Measurements from ENCODE around the gene MSI2. TPM values are rescaled to one million over a fixed set of nuclear protein-coding genes. Genes with fewer than 3 reads are reported as not detected.

The MSI2 gene
- total and polyA plus RNA-seq, 12 donors, result 25.5 to 135 (median 121) TPM

GRCh38 chr17:57337390-57337789, 81.1 kb downstream of the MSI2 start:
- Histone ChIP-seq H3K4me3 (no peak overlapping the region), H3K4me1 (peaks cover 0 to 34% (median 27%) of the 10 kb centered on the region in 9 donors), H3K27ac (no peak overlapping the region), H3K36me3 (no peaks in the 10 kb centered on the region), H3K27me3 (no peaks in the 10 kb centered on the region), H3K9me3 (no peaks in the 10 kb centered on the region)
- DNase-seq, result peak; percentile 38 to 56
- TF ChIP-seq CTCF (IDR thresholded peaks at IDR 0.05), result no peak
- WGBS, 2 donors, result 49 to 57% methylated on average over 12 of the region's 12 CpGs
- intact Hi-C loops (cut with DNase I), result no loop called here
- peak in 6 of 8 donors; percentile 40 to 75 (median 62) for ATAC-seq

GRCh38 chr17:57338257-57338914, 82.1 kb downstream of the MSI2 start:
- TF ChIP-seq CTCF (IDR thresholded peaks at IDR 0.05), result no peak
- Histone ChIP-seq H3K36me3 (no peaks in the 10 kb centered on the region), H3K4me3 (no peak overlapping the region), H3K27ac (no peak overlapping the region), H3K27me3 (no peaks in the 10 kb centered on the region), H3K9me3 (no peaks in the 10 kb centered on the region), H3K4me1 (peaks cover 0 to 41% (median 36%) of the 10 kb centered on the region in 9 donors)
- 86% methylated on average over 13 of the region's 13 CpGs for WGBS, 2 donors
- DNase-seq, result no peak
- ATAC-seq, result no peak
- intact Hi-C loops (cut with DNase I), result no loop called here

- Histone ChIP-seq H3K4me3 (no peak overlapping the region), H3K9me3 (no peaks in the 10 kb centered on the region), H3K27me3 (no peaks in the 10 kb centered on the region), H3K27ac (no peak overlapping the region), H3K4me1 (peaks cover 0 to 46% (median 38%) of the 10 kb centered on the region in 9 donors), H3K36me3 (no peaks in the 10 kb centered on the region)
- TF ChIP-seq CTCF (IDR thresholded peaks at IDR 0.05), result no peak
- ATAC-seq (no peak), DNase-seq (no peak)
- WGBS, 2 donors, result 78 to 79% methylated on average over 8 of the region's 8 CpGs
- intact Hi-C loops (cut with DNase I), result no loop called here
These were observed 84.0 kb downstream of the MSI2 start for GRCh38 chr17:57340160-57340981.

- ATAC-seq, result peak in 2 of 8 donors; percentile 27 to 35
- Histone ChIP-seq H3K27ac (peak overlapping the region in 2 of 10 donors; percentile 10 to 21), H3K9me3 (no peaks in the 10 kb centered on the region), H3K36me3 (no peaks in the 10 kb centered on the region), H3K4me3 (no peak overlapping the region), H3K27me3 (no peaks in the 10 kb centered on the region), H3K4me1 (peaks cover 0 to 46% (median 36%) of the 10 kb centered on the region in 9 donors)
- WGBS, 2 donors, result 58 to 74% methylated on average over 9 of the region's 9 CpGs
- intact Hi-C loops (cut with DNase I), result no loop called here
- DNase-seq, result no peak
- no peak for TF ChIP-seq CTCF (IDR thresholded peaks at IDR 0.05)
These were observed 85.6 kb downstream of the MSI2 start for GRCh38 chr17:57341611-57342540.
